ENCODE results near the gene SP100. TPM values are rescaled to one million over a fixed set of nuclear protein-coding genes. Genes with fewer than 3 reads are reported as not detected.

SP100 gene
- total and polyA plus RNA-seq, 2 of the 8 experiments (the other 6 are each of a cell fraction or from before 2014, with no cell fraction given), result 0.06 to 1.1 TPM

GRCh38 chr2:230403746-230404145, 12.3 kb upstream of the SP100 start:
- H2AK5ac ChIP-seq (ENCODE audit: low read depth, low read length), result no peak overlapping the region
- H2BK15ac ChIP-seq (ENCODE audit: low read length), result no peak overlapping the region
- H2BK5ac ChIP-seq (ENCODE audit: low read depth, low read length), result no peak overlapping the region
- no peak overlapping the region for H3K14ac ChIP-seq (ENCODE audit: insufficient read length)
- H4K8ac ChIP-seq (ENCODE audit: extremely low read depth, insufficient read depth, low read length), result no peak overlapping the region
- no peaks in the 10 kb centered on the region for H3K79me1 ChIP-seq (ENCODE audit: low read depth, low read length)
- no peaks in the 10 kb centered on the region for H3K27me3 ChIP-seq (replicated peaks in 1 of 4; ENCODE audit: control insufficient read depth in 3 of 4, extremely low read depth in 1 of 4, insufficient read depth in 3 of 4, low read length in 3 of 4)
- no peak overlapping the region for H3K9ac ChIP-seq (replicated peaks in 1 of 4; ENCODE audit: extremely low read depth in 1 of 4, low read depth in 3 of 4, low read length in 3 of 4)
- DNase-seq (ENCODE audit: low read depth in 1 of 2, low spot score in 2 of 2) (no peak), FAIRE-seq (no peak)
- no peak overlapping the region for H4K91ac ChIP-seq (replicated peaks; ENCODE audit: insufficient read length, low read length)
- no peaks in the 10 kb centered on the region for H3K36me3 ChIP-seq (ENCODE audit: control insufficient read depth in 2 of 4, insufficient read depth in 4 of 4, low read length in 3 of 4)
- no peaks in the 10 kb centered on the region for H4K20me1 ChIP-seq (replicated peaks in 1 of 2; ENCODE audit: control insufficient read depth in 1 of 2, insufficient read depth in 2 of 2, low read length in 2 of 2)
- POLR2A ChIA-PET (ENCODE audit: partially characterized antibody), result no interaction called here
- whole genome bisulfite sequencing, 2 experiments (ENCODE audit: extremely low coverage in 1 of 2, insufficient coverage in 1 of 2, insufficient read length in 1 of 2, insufficient replicate concordance in 2 of 2, low coverage in 1 of 2, low lambda C conversion rate in 2 of 2, missing lambda C conversion rate in 1 of 2), result 87% methylated on average over 7 of the region's 7 CpGs; no CpG with 5 or more reads in 1 of the 2 experiments
- no peak overlapping the region for H3K4ac ChIP-seq (replicated peaks; ENCODE audit: insufficient read length, low read depth, low read length)
- no peak overlapping the region for H2BK20ac ChIP-seq (ENCODE audit: low read length)
- H3K79me2 ChIP-seq (ENCODE audit: control insufficient read depth in 1 of 2, insufficient read depth in 2 of 2, low read length in 2 of 2), result no peaks in the 10 kb centered on the region
- H3K56ac ChIP-seq (replicated peaks; ENCODE audit: insufficient read length, low read depth, low read length), result no peak overlapping the region
- no peaks in the 10 kb centered on the region; the same call in 1 of the 2 replicates for H3K23me2 ChIP-seq (ENCODE audit: low read depth, low read length)
- H3K27ac ChIP-seq (ENCODE audit: low read depth, low read length), result no peak overlapping the region
- CTCF ChIA-PET (ENCODE audit: partially characterized antibody), result interaction anchor here (0.8 to 1.2 kb wide), 2 partner anchors 176 to 395 kb away, joined by 3 read pairs; no protein-coding TSS in a partner anchor
- no peak overlapping the region for H2BK12ac ChIP-seq (ENCODE audit: low read depth, low read length)
- no peaks in the 10 kb centered on the region for H3K4me1 ChIP-seq (replicated peaks in 1 of 4; ENCODE audit: control insufficient read depth in 3 of 4, insufficient read depth in 4 of 4, low read length in 3 of 4)
- H3K18ac ChIP-seq (ENCODE audit: extremely low read depth, low read length), result no peak overlapping the region
- H2BK120ac ChIP-seq (replicated peaks; ENCODE audit: low read depth, low read length), result no peak overlapping the region
- H3K4me2 ChIP-seq (ENCODE audit: insufficient read depth in 1 of 2, low read depth in 2 of 2, low read length in 2 of 2), result no peak overlapping the region
- H3K4me3 ChIP-seq (ENCODE audit: extremely low read depth in 1 of 4, insufficient read depth in 2 of 4, low read depth in 3 of 4, low read length in 4 of 4), result no peak overlapping the region
- no peak overlapping the region for H3K23ac ChIP-seq (ENCODE audit: insufficient read length)
- H3K9me3 ChIP-seq (ENCODE audit: insufficient read depth in 2 of 2, low read depth in 1 of 2, low read length in 1 of 2), result no peaks in the 10 kb centered on the region
- H2AFZ ChIP-seq (ENCODE audit: low read length), result no peak overlapping the region
- no peak overlapping the region for H4K5ac ChIP-seq (ENCODE audit: insufficient read length, low read depth, low read length)
- TF ChIP-seq BACH1 (IDR thresholded peaks at IDR 0.05; ENCODE audit: low read length), result no peak
- TF ChIP-seq CHD1 (IDR thresholded peaks at IDR 0.05; ENCODE audit: low read depth, low read length), result no peak
- no peak for TF ChIP-seq RBBP5 (IDR thresholded peaks at IDR 0.05; ENCODE audit: borderline replicate concordance, low read depth, low read length)
- TF ChIP-seq EGR1 (IDR thresholded peaks at IDR 0.05; ENCODE audit: borderline replicate concordance, low read depth, low read length), result no peak
- no peak for TF ChIP-seq KDM4A (IDR thresholded peaks at IDR 0.05; ENCODE audit: low read depth, low read length, severe bottlenecking)
- TF ChIP-seq SIX5 (IDR thresholded peaks at IDR 0.05; ENCODE audit: low read depth, low read length), result no peak
- TF ChIP-seq KDM1A (IDR thresholded peaks at IDR 0.05; ENCODE audit: borderline replicate concordance, low read length), result no peak
